D721Med (cell line): ENCODE measurements around the gene TP53TG3C.
"Not testable (repeated sequence)": the region's sequence is repeated elsewhere in the genome, so short reads cannot be mapped to it uniquely, and the experiment has no call there.

ENCODE experiments used
- DNase-seq: peaks from one replicate; pipeline ENCODE4 v3.0.0; 2011; ENCODE audit warnings: low spot score; ENCODE audit not compliant: insufficient read length
- FAIRE-seq: peaks from 2 replicates; lab custom pipeline; 2011; peaks lifted over from hg19 to GRCh38; lab: Jason Lieb, UNC

Gene TP53TG3C

DNA sequence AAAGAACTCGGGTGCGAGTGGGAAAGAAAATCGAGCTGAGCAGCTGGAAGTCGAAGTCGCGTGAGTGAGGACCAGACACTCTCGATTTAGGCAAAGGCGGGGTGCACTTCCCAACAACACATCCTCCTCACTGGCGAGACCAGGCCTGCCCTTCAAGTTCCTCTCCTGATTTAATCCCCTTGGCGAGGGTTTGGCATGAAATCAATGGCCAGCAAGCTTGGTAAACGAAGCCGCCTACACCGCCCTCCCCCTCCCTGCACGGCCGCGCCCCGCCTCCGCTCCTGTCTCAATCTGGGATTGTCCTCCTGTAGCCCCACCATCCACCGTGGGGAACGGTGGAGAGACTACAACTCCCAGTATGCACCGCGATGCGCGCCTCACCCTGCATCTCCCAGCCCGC is at the start of gene TP53TG3C:
Gene TP53TG3C, plus strand, starts transcription at position 301 of the 400 bp plus-strand sequence. Its CDS starts 68 bp downstream, at position 369.
- FAIRE-seq = not testable (repeated sequence)

More for the DNA sequence above, at the start of gene TP53TG3C:
- DNase-seq = not testable (repeated sequence)
